GM13976 (cell line): ENCODE measurements around the gene PPP2R5E.
"Not testable (repeated sequence)": the region's sequence is repeated elsewhere in the genome, so short reads cannot be mapped to it uniquely, and the experiment has no call there.

Experiments
- DNase-seq: peaks from one replicate; pipeline ENCODE4 v3.0.0; 2012; ENCODE audit warnings: low spot score
- CTCF ChIP-seq: IDR thresholded peaks from 2 replicates; pipeline ENCODE4 v1.5.1; 2012; ENCODE audit warnings: borderline replicate concordance, mild to moderate bottlenecking; ENCODE audit not compliant: insufficient read depth; ENCODE audit errors: extremely low read depth, missing control alignments, control extremely low read depth
- in situ Hi-C: fragments of 300-500 bp; cut with MboI; formaldehyde crosslinking; loops from one replicate; pipeline ENCODE4 v1.12.0; 2022; ENCODE audit warnings: low sequenced_read_pairs, mixed read lengths, inconsistent platforms; ENCODE audit not compliant: unreplicated experiment

PPP2R5E gene

DNA sequence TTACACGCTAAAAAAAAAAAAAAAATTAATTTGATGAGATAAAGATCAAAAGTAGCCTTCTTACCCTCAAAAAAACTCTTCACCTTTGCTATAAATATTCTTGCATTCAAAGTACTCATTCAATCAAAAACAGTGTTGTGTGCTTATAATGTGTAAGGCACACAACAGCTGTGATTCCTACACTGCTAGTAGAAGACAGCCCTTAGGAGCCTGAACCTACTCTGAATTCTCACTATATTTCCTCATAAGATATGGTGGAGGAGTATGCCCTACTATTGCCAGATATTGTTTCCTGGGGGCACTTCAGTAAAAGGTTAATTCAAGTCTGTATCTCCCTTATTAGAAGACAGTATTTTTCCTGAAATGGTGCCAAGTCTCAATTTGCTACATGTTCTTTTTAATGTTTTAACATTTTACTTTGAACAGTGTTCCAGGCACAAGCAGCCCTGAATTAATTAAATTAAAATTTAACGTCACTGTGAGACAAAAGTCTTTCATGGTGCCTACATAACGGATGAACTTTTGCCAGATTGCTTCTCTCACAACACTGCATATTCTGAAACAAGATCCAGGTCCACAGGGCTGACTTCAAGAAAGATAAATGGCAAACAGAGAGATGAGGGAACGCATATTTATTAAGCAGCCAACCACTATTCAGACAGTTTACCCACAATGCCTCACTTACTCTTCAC is 19.3 kb downstream of the PPP2R5E start:
- TF ChIP-seq CTCF: no peak
- DNase-seq: no peak
- in situ Hi-C loops: no loop called here

GRCh38 chr14:63522511-63522910 is 20.7 kb downstream of the PPP2R5E start:
- DNase-seq, in situ Hi-C loops: not testable (repeated sequence)

DNA sequence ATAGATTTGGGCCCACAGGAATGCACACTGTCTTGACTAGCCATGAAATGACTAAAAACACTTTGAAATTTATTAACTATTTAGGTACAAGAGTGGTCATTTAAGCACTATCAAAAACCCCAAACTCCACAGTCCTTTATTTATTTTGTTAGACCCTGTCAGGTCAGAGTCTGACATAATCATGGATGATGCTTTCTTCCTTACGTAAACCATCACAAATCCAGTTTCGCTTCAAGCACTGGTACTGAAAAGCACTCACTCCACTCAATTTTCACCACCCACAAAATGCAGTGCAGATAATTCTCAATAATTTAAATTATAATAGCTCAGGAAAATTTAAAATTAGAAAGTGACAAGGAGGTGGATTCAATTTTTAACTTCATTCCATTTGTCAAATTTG is 25.8 kb downstream of the PPP2R5E start:
- DNase-seq: no peak
- in situ Hi-C loops: no loop called here
- no peak for TF ChIP-seq CTCF

GRCh38 chr14:63515240-63515639 is 27.9 kb downstream of the PPP2R5E start:
- DNase-seq: no peak
- in situ Hi-C loops: no loop called here
- no peak for TF ChIP-seq CTCF

- TF ChIP-seq CTCF: no peak
- no peak for DNase-seq
- in situ Hi-C loops: no loop called here
Observed at GRCh38 chr14:63513756-63514155, 29.4 kb downstream of the PPP2R5E start.

GRCh38 chr14:63512861-63513260 is 30.3 kb downstream of the PPP2R5E start:
- in situ Hi-C loops: no loop called here
- peak; percentile 40 for DNase-seq
- no peak for TF ChIP-seq CTCF

- peak; percentile 57 for DNase-seq
- TF ChIP-seq CTCF: no peak
- in situ Hi-C loops: no loop called here
Observed at GRCh38 chr14:63510538-63510937, 32.6 kb downstream of the PPP2R5E start.
